Measurements from ENCODE around the gene TCTN2.

Gene TCTN2

GRCh38 chr12:123670882-123671728 is at the start of gene TCTN2:
Gene TCTN2 (plus strand): TSS chr12:123671113. CDS start chr12:123671241, 128 bp downstream.
- peak; percentile 72 for DNase-seq (ENCODE audit: low read depth)

GRCh38 chr12:123621619-123622530 is 49.0 kb upstream of the TCTN2 start:
- DNase-seq (ENCODE audit: low read depth) = no peak

DNA sequence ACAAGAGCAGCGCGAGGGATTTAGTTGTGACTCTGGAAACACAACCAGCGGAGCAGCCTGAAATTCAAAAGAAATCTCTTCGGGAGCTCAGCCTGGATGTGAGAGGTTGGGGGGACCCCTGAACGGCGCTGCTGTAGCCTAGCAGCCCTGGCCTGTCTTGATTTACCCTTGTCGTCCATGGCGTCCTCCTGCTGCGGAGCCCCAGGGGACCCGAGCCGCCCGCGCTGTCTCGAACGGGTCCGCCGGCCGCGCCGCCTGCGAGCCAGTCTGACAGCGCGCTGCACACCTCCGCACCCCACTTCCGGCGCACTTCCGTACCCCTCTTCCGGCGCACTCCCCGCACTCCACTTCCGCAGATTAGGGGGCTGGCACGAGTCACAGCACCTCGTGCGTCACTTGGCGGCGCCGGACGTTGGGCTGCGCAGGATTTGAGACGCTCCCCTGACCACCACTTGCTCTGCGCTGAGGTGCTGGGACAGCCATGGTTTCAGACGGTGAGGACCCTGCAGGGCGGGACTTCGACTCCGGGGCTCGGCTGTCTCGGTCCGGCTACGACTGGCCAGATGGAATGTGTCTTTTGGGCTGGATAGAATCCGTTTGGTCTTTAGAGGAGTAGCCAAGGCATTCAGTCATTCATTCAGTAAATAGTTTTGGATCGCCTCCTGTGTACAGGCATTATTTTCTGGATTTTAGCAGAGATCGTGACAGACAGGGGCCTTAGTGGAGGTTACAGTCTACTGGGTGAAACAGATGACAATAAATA is 37.4 kb upstream of the TCTN2 start, which contains the start of the genes EIF2B1 and GTF2H3:
TSS of gene EIF2B1 (minus strand) at position 308 of the 763 bp plus-strand sequence. CDS start at position 179, 129 bp downstream.
TSS of gene GTF2H3 (plus strand) at position 451 of the 763 bp plus-strand sequence. CDS start at position 482, 31 bp downstream.
- peak; percentile 92 for DNase-seq (ENCODE audit: low read depth)

DNA sequence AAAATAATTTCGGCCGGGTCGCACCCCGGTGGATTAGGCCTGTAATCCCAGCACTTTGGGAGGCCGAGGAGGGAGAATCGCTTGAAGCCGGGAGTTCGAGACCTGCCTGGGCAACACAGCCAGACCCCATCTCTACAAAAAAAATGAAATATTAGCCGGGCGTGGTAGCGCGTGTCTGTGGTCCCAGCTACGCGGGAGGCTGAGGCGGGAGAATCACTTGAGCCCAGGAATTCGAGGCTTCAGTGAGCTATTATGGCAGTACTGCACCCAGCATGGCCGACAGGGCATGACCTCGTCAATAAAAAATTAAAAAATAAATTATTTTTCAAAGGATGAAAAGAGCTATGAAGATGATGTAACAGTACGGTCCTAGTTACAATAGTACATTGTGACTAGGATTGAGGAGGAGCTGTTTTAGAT is 36.8 kb upstream of the TCTN2 start:
- no peak for DNase-seq (ENCODE audit: low read depth)

GRCh38 chr12:123643911-123644310 is 27.0 kb upstream of the TCTN2 start:
- DNase-seq (ENCODE audit: low read depth) = no peak

GRCh38 chr12:123645380-123645779 is 25.5 kb upstream of the TCTN2 start:
- DNase-seq (ENCODE audit: low read depth) = no peak

DNA sequence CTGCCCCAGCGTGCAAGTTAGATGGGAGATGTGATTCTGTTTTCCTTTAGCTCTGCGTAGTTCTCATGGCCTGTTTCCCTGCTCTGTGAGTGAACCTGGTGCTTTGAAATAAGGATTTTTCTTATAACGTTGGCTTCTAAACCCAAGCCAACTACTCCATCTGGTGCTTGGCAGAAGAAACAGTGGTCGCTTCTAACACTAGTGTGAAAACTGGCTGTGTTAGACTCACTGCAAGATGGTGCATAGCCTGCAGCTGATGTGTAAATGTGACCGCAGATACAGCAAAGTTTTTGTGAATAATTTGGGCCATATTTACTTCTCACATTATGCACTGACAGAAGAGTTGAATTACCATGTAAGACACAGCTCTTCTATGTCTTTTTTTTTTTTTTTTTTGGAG is 25.0 kb upstream of the TCTN2 start:
- no peak for DNase-seq (ENCODE audit: low read depth)

GRCh38 chr12:123648401-123648800 is 22.5 kb upstream of the TCTN2 start:
- no peak for DNase-seq (ENCODE audit: low read depth)

- DNase-seq (ENCODE audit: low read depth) = no peak
Measured at GRCh38 chr12:123654129-123654701, 16.7 kb upstream of the TCTN2 start.

DNA sequence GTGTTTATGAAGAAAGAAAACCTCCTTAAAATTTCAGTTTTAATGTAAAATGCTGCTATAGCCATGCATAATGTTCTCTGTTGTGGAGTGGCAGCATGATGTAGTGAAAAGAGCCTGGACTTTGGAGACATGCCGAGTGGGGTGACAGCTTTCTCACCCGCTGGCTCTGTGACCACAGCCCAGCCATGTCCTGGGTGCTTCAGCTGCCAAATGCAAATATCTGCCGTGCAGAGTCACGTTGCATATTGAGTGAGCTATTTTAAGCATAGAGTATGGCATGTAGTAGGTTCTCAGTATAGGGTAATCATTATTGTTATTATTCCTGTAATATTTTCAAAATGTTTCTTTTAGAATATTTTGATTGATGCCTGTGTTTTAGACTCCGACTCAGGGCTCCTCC is 15.5 kb upstream of the TCTN2 start:
- no peak for DNase-seq (ENCODE audit: low read depth)

- DNase-seq (ENCODE audit: low read depth) = no peak
Measured at GRCh38 chr12:123656392-123656791, 14.5 kb upstream of the TCTN2 start.

GRCh38 chr12:123657211-123657610 is 13.7 kb upstream of the TCTN2 start:
- no peak for DNase-seq (ENCODE audit: low read depth)

DNA sequence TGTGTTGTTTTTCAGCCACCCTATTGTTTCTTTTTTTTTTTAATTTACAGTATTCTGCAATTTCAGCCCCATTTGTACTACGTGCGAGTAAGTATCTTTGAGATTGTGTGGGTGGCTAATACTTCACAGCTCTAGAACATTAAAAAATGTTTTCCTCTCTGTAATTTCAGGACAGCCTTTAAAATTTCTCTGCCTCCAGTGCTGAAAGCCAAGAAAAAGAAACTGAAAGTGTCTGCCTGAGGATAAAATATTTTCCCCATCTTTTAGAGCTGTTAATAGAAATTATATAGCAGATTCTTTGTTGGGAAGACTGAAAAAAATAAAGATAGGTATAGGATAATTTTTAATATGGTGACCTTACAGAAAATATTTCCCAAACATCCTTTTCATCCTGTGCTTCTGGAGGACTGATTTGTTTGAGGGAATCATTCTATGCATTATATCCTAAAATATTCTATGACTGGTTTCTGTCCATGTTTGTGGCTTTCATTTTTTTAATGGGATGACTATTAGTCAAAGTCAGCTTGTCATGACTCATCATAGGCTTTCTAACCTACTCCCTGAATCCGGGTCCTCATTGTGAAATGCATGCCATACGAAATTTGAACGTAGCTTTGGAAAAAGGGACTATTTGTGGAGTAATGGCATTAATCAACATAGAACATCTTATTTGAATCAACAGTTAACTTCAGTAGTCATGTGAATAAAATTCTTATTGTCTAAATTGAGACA is 10.8 kb upstream of the TCTN2 start:
- no peak for DNase-seq (ENCODE audit: low read depth)

DNA sequence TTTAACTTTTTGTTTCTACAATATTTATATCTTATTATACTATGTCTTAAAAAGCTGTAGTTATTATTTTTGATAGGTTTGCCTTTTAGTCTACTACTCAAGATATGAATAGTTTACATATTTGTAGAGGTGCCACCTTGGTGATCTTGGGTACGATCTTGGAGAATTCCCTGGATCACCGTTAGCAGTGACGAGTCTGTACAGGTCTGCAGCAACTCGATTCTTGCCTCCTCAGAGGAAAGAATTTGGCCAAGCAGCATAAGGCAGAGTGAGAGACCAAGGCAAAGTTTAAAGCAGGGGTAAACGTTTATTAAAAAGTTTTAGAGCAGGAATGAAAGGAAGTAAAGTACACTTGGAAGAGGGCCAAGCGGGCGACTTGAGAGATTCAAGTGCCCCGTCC is 3.1 kb upstream of the TCTN2 start:
- no peak for DNase-seq (ENCODE audit: low read depth)

- no peak for DNase-seq (ENCODE audit: low read depth)
Measured at GRCh38 chr12:123671876-123672275, 963 bp downstream of the TCTN2 start.

- no peak for DNase-seq (ENCODE audit: low read depth)
Measured at GRCh38 chr12:123675436-123675835, 4.5 kb downstream of the TCTN2 start.

- DNase-seq (ENCODE audit: low read depth) = no peak
Measured at GRCh38 chr12:123676616-123677320, 5.9 kb downstream of the TCTN2 start.

DNA sequence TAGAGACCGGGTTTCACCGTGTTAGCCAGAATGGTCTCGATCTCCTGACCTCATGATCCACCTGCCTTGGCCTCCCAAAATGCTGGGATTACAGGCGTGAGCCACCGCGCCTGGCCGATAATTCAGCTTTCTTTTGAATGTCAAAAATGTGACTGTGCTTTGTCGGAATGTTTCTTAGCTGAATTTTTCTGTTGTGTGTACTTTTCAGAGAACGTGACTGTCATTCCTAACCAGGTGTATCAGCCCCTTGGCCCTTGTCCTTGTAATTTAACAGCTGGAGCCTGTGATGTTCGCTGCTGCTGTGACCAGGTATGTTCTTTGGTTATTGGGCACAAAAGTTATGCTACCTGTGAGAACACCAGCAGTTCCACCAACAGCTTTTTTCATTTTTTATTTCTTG is 8.1 kb downstream of the TCTN2 start:
- DNase-seq (ENCODE audit: low read depth) = no peak

- DNase-seq (ENCODE audit: low read depth) = no peak
Measured at GRCh38 chr12:123681605-123682004, 10.7 kb downstream of the TCTN2 start.

DNA sequence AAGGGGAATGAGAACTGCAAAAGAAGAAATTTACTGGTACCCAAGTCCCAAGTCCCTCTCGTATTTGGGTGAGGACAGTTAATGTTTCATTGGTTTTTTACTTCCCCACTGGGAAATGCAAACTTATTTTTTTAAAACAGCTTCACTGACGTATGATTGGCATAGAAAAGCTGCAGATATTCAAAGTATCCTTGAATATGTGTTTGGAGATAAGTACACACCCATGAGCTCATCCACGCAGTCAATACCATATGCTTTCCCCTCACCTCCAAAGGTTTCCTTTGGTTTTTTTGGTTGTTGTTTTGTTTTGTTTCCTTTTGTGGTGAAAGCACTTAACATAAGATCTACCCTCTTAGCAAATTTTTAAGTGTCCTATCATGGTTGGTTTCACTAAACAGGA is 13.1 kb downstream of the TCTN2 start:
- DNase-seq (ENCODE audit: low read depth) = no peak

Data from CMK (cell line).